ENCODE measurements around the gene TECPR2. TPM values are rescaled to one million over a fixed set of nuclear protein-coding genes. Genes with fewer than 3 reads are reported as not detected.

Gene TECPR2
- total RNA-seq, 1 donor = 16.1 TPM

GRCh38 chr14:102495491-102496330 is 133.0 kb downstream of the TECPR2 start:
- no peak for TF ChIP-seq CTCF (IDR thresholded peaks at IDR 0.05; ENCODE audit: insufficient read depth, low read length)
- DNase-seq (ENCODE audit: low read depth) = no peak

GRCh38 chr14:102496331-102496691 is 133.6 kb downstream of the TECPR2 start:
- no peak overlapping the region for H3K4me3 ChIP-seq (ENCODE audit: low read depth, low read length)
- TF ChIP-seq CTCF (IDR thresholded peaks at IDR 0.05; ENCODE audit: insufficient read depth, low read length) = no peak
- no peak for DNase-seq (ENCODE audit: low read depth)

More at GRCh38 chr14:102495491-102496330, 133.0 kb downstream of the TECPR2 start:
- H3K4me3 ChIP-seq (ENCODE audit: low read depth, low read length) = no peak overlapping the region

GRCh38 chr14:102496958-102497744 is 134.4 kb downstream of the TECPR2 start:
- H3K4me3 ChIP-seq (ENCODE audit: low read depth, low read length) = no peak overlapping the region
- no peak for TF ChIP-seq CTCF (IDR thresholded peaks at IDR 0.05; ENCODE audit: insufficient read depth, low read length)
- no peak for DNase-seq (ENCODE audit: low read depth)

GRCh38 chr14:102497998-102498677 is 135.4 kb downstream of the TECPR2 start:
- peak; percentile 26 for TF ChIP-seq CTCF (IDR thresholded peaks at IDR 0.05; ENCODE audit: insufficient read depth, low read length)
- no peak overlapping the region for H3K4me3 ChIP-seq (ENCODE audit: low read depth, low read length)
- DNase-seq (ENCODE audit: low read depth) = no peak

GRCh38 chr14:102498678-102499265 is 136.0 kb downstream of the TECPR2 start:
- no peak for TF ChIP-seq CTCF (IDR thresholded peaks at IDR 0.05; ENCODE audit: insufficient read depth, low read length)
- H3K4me3 ChIP-seq (ENCODE audit: low read depth, low read length) = no peak overlapping the region
- no peak for DNase-seq (ENCODE audit: low read depth)

- DNase-seq (ENCODE audit: low read depth) = no peak
- H3K4me3 ChIP-seq (ENCODE audit: low read depth, low read length) = no peak overlapping the region
- TF ChIP-seq CTCF (IDR thresholded peaks at IDR 0.05; ENCODE audit: insufficient read depth, low read length) = no peak
Observed at GRCh38 chr14:102499401-102500157, 136.8 kb downstream of the TECPR2 start.

Measured in fibroblast of the aortic adventitia (primary cell).